ENCODE data around the gene BBS9.

The BBS9 gene

GRCh38 chr7:33128631-33128989 is 754 bp upstream of the BBS9 start:
- no peak for DNase-seq

GRCh38 chr7:33129806-33130153 is 416 bp downstream of the BBS9 start:
- DNase-seq: no peak

- no peak for DNase-seq
Measured at GRCh38 chr7:33130184-33130583, 820 bp downstream of the BBS9 start.

GRCh38 chr7:33137103-33137502 is 7.7 kb downstream of the BBS9 start:
- DNase-seq: no peak

GRCh38 chr7:33142585-33142984 is 13.2 kb downstream of the BBS9 start:
- DNase-seq: no peak

GRCh38 chr7:33143996-33144718 is 14.8 kb downstream of the BBS9 start:
- DNase-seq: no peak

GRCh38 chr7:33145156-33145555 is 15.8 kb downstream of the BBS9 start:
- DNase-seq: no peak

- DNase-seq: no peak
Measured at GRCh38 chr7:33152087-33152486, 22.7 kb downstream of the BBS9 start.

GRCh38 chr7:33155811-33156210 is 26.4 kb downstream of the BBS9 start:
- no peak for DNase-seq

- DNase-seq: no peak
Measured at GRCh38 chr7:33156441-33156840, 27.1 kb downstream of the BBS9 start.

- DNase-seq: no peak
Measured at GRCh38 chr7:33157311-33157710, 27.9 kb downstream of the BBS9 start.

GRCh38 chr7:33157781-33158180 is 28.4 kb downstream of the BBS9 start:
- DNase-seq: no peak

GRCh38 chr7:33177876-33178275 is 48.5 kb downstream of the BBS9 start:
- no peak for DNase-seq

- DNase-seq: no peak
Measured at GRCh38 chr7:33179519-33179918, 50.2 kb downstream of the BBS9 start.

- DNase-seq: no peak
Measured at GRCh38 chr7:33183504-33183903, 54.1 kb downstream of the BBS9 start.

GRCh38 chr7:33184828-33185227 is 55.5 kb downstream of the BBS9 start:
- DNase-seq: no peak

GRCh38 chr7:33185786-33186185 is 56.4 kb downstream of the BBS9 start:
- no peak for DNase-seq

GRCh38 chr7:33186192-33186591 is 56.8 kb downstream of the BBS9 start:
- DNase-seq: no peak

- DNase-seq: no peak
Measured at GRCh38 chr7:33190688-33191304, 61.4 kb downstream of the BBS9 start.

- DNase-seq: no peak
Measured at GRCh38 chr7:33191340-33191739, 62.0 kb downstream of the BBS9 start.

GRCh38 chr7:33192695-33193291 is 63.4 kb downstream of the BBS9 start:
- DNase-seq: no peak

GRCh38 chr7:33193308-33193864 is 64.0 kb downstream of the BBS9 start:
- no peak for DNase-seq

GRCh38 chr7:33195264-33195663 is 65.9 kb downstream of the BBS9 start:
- DNase-seq: no peak

GRCh38 chr7:33196221-33196620 is 66.9 kb downstream of the BBS9 start:
- DNase-seq: no peak
